Astrocyte (in vitro differentiated cells and primary cell): ENCODE results near the gene NECTIN3.

Experiments used
- CTCF ChIP-seq: IDR thresholded peaks from 2 replicates; pipeline ENCODE4 v1.5.1; 2011; ENCODE audit warnings: low read depth, mild to moderate bottlenecking, inconsistent platforms, low read length, moderate library complexity; ENCODE audit not compliant: insufficient read depth
- EZH2 ChIP-seq: IDR thresholded peaks from 2 replicates; pipeline ENCODE4 v1.6.1; 2012; ENCODE audit warnings: mild to moderate bottlenecking, low read length, inconsistent platforms; ENCODE audit not compliant: insufficient read depth

DNA sequence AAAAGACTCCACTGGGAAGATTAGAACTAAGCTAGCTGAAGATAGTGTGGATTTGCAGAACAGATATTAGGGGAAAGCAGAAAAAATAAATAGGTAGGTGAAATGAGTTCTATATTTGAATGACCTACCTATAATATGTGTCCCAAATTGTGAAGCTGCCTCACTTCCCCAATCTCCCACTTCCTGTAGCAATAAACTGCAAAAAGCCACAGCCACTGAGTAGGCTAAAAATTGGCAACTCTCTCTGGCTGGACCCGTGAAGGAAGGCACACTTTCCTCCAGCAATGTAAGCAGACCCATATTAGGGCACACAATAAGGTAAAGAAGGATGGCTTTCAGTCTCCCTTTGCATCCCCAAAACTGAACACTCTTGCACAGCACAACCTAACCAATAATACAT is 43.7 kb upstream of the NECTIN3 start:
- TF ChIP-seq CTCF (no peak), EZH2 (no peak)
